AG04450 (cell line): ENCODE measurements around the gene C22orf31. TPM values are rescaled to one million over a fixed set of nuclear protein-coding genes. Genes with fewer than 3 reads are reported as not detected.

Experiments
- CTCF ChIA-PET: fragments of 300-600, 350-600 bp; formaldehyde crosslinking; extraction: SDS; loops from one replicate; lab custom pipeline; 2022; ENCODE audit warnings: antibody characterized with exemption, inconsistent platforms; lab: Charles Lee
- POLR2A ChIA-PET: fragments of 350-600 bp; formaldehyde crosslinking; extraction: SDS; loops from one replicate; lab custom pipeline; 2021; ENCODE audit warnings: antibody characterized with exemption, inconsistent platforms; lab: Yijun Ruan, JAX
- DNase-seq: peaks from one replicate; pipeline ENCODE4 v3.0.0-alpha.2; 2011; ENCODE audit warnings: low read depth, low spot score
- H3K27ac ChIP-seq: one replicate; pipeline ENCODE4 v1.5.1; 2012; ENCODE audit warnings: low read depth, low read length, control low read depth
- H3K27me3 ChIP-seq: one replicate; pipeline ENCODE4 v1.6.0; 2012; ENCODE audit warnings: low read length; ENCODE audit not compliant: control insufficient read depth, insufficient read depth
- H3K4me3 ChIP-seq: 2 replicates; pipeline ENCODE4 v1.5.1; 2011; ENCODE audit warnings: mild to moderate bottlenecking, low read depth, low read length, control low read depth
- H3K9me3 ChIP-seq: 2 replicates; pipeline ENCODE4 v1.5.1; 2012; ENCODE audit warnings: low read length; ENCODE audit not compliant: control insufficient read depth, insufficient read depth
- CTCF ChIP-seq: IDR thresholded peaks from 2 replicates; pipeline ENCODE4 v1.5.1; 2011; ENCODE audit warnings: low read depth, low read length, control low read depth, inconsistent platforms
- polyA plus RNA-seq: library from polyadenylated mRNA; depleted of rRNA; stranded (reverse); fragments of >200 nt; gene quantifications from 2 replicates; pipeline ENCODE4 v1.2.3, GENCODE V29; 2011

Gene C22orf31
- polyA plus RNA-seq, 1 experiment = 0.11 TPM

GRCh38 chr22:29078869-29079207 is 17.2 kb upstream of the C22orf31 start:
- no peak for TF ChIP-seq CTCF
- Histone ChIP-seq H3K27ac (no peak overlapping the region), H3K27me3 (peaks cover 7% of the 10 kb centered on the region), H3K9me3 (peaks cover 3% of the 10 kb centered on the region; the same call in 1 of the 2 replicates), H3K4me3 (no peak overlapping the region)
- CTCF ChIA-PET = interaction anchor here (0.7 to 1.5 kb wide), 2 partner anchors 10 to 101 kb away, joined by 3 to 4 read pairs; no protein-coding TSS in a partner anchor
- POLR2A ChIA-PET = interaction anchor here (0.7 kb wide), 1 partner anchor 1118 kb away, joined by 5 read pairs; no protein-coding TSS in a partner anchor
- DNase-seq = no peak

GRCh38 chr22:29078036-29078868 is 16.6 kb upstream of the C22orf31 start:
- ChIA-PET POLR2A (interaction anchor here (0.7 kb wide), 1 partner anchor 1118 kb away, joined by 5 read pairs; no protein-coding TSS in a partner anchor), CTCF (interaction anchor here (0.7 to 1.5 kb wide), 3 partner anchors 10 to 128 kb away, joined by 3 to 4 read pairs (median 3); no protein-coding TSS in a partner anchor)
- H3K27me3 ChIP-seq = peaks cover 13% of the 10 kb centered on the region
- DNase-seq = no peak
- no peak overlapping the region for H3K4me3 ChIP-seq
- TF ChIP-seq CTCF = no peak
- peaks cover 8% of the 10 kb centered on the region; the same call in 1 of the 2 replicates for H3K9me3 ChIP-seq
- H3K27ac ChIP-seq = no peak overlapping the region

DNA sequence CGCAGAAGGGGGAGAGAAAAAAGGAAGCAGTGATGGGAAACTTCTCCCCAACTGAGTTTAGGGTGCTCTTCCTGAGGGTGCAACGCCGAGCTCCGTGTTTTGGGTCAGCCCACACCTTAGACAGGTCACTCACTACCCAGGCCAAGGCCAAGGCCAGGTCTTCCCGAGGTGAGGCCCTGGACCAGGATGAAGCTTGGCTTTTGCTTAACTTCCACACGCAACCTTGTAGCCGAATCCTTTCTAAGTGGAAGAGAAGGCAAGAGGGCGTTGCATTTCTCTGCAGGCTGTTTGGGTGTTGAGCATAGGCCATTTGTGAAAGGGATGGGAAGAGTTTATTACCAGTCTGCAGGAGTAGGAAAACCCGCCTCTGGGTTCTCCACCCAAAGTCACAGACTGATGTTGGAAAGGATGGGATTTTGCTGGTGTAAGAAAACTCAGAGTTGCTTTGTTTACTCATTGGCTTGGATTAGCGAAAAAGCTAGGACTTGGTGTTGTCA is 12.7 kb upstream of the C22orf31 start:
- peaks cover 17% of the 10 kb centered on the region for H3K27me3 ChIP-seq
- POLR2A ChIA-PET = no interaction called here
- no peak for DNase-seq

DNA sequence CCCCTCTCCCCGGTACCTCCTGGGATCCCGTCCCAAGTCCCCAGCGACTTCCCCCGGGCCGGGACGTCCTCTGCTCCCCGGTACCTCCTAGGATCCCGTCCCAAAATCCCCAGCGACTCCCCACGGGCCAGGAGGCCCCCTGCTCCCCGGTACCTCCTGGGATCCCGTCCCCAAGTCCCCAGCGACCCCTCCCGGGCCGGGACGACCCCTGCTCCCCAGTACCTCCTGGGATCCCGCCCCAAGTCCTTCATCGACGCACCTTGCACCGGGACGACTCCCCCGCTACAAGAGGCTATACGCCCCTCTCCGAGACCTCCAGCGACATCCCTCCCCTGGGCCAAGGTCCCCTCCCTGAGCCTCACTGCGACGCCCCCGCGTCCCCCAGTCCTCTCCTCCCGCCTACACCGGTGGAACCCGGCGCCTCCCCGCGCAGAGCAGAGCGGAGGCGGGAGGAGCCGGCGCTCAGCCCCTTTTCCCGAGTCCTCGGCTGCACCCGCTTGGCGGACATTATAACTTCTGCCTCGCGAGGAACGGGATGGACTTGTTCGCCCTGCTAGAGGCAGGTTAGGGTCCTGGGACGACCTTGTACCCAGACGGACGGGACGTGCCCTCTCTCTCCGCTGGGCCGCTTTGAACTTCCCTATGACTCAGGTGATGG is 12.1 kb upstream of the C22orf31 start:
- Histone ChIP-seq H3K4me3 (peak overlapping the region; percentile 70), H3K27me3 (peaks cover 20% of the 10 kb centered on the region), H3K9me3 (peaks cover 9% of the 10 kb centered on the region; the same call in 1 of the 2 replicates), H3K27ac (no peak overlapping the region)
- ChIA-PET CTCF (no interaction called here), POLR2A (no interaction called here)
- no peak for TF ChIP-seq CTCF
- no peak for DNase-seq

More for the DNA sequence above, 12.7 kb upstream of the C22orf31 start:
- no peak for TF ChIP-seq CTCF
- CTCF ChIA-PET = interaction anchor here (1.5 to 2.8 kb wide), 2 partner anchors 34 to 79 kb away, joined by 4 to 15 read pairs; no protein-coding TSS in a partner anchor
- peaks cover 9% of the 10 kb centered on the region; the same call in 1 of the 2 replicates for H3K9me3 ChIP-seq
- H3K27ac ChIP-seq = no peak overlapping the region
- peak overlapping the region; percentile 70 for H3K4me3 ChIP-seq
